HUES64 (cell line): ENCODE measurements around the gene RASIP1. TPM values are rescaled to one million over a fixed set of nuclear protein-coding genes. Genes with fewer than 3 reads are reported as not detected.
"Not testable (repeated sequence)": the region's sequence is repeated elsewhere in the genome, so short reads cannot be mapped to it uniquely, and the experiment has no call there.

Experiments used
- H3K27ac ChIP-seq: 2 replicates; pipeline ENCODE4 v1.7.0; 2013; ENCODE audit warnings: low read depth, low read length, inconsistent platforms
- H3K27me3 ChIP-seq: 2 replicates; pipeline ENCODE4 v1.6.1; 2013; ENCODE audit warnings: mild to moderate bottlenecking, low read length; ENCODE audit not compliant: insufficient read depth
- H3K36me3 ChIP-seq: 2 replicates; pipeline ENCODE4 v1.6.1; 2013; ENCODE audit warnings: mild to moderate bottlenecking, low read length; ENCODE audit not compliant: insufficient read depth
- H3K4me1 ChIP-seq: 2 replicates; pipeline ENCODE4 v1.6.1; 2013; ENCODE audit warnings: mild to moderate bottlenecking, low read length, moderate library complexity; ENCODE audit not compliant: insufficient read depth
- H3K4me3 ChIP-seq: 2 replicates; pipeline ENCODE4 v1.5.1; 2013; ENCODE audit warnings: mild to moderate bottlenecking, low read length, moderate library complexity
- H3K9ac ChIP-seq: 2 replicates; pipeline ENCODE4 v1.6.1; 2013; ENCODE audit warnings: mild to moderate bottlenecking, low read depth, low read length
- H3K9me3 ChIP-seq: 2 replicates; pipeline ENCODE4 v1.6.1; 2013; ENCODE audit warnings: low read depth, low read length; ENCODE audit not compliant: insufficient read depth
- WGBS: fragments of 150-250, 120-280 bp; methylation state at CpG from one replicate; pipeline ENCODE4 v1.1.7; 2013; ENCODE audit warnings: missing lambda C conversion rate; 5-methylcytosine and 5-hydroxymethylcytosine counted together
- polyA plus RNA-seq, 2 experiments: library from polyadenylated mRNA; stranded (reverse); fragments of 50-300 nt; gene quantifications; one replicate each; pipeline ENCODE4 v1.2.3, GENCODE V29; 2013

The RASIP1 gene
- polyA plus RNA-seq (2013, experiment 1 of 2): 0.75 TPM
- polyA plus RNA-seq (2013, experiment 2 of 2): 1.1 TPM

- 76% methylated on average over 27 of the region's 27 CpGs for WGBS
- Histone ChIP-seq H3K27me3 (peaks cover 18% of the 10 kb centered on the region), H3K9me3 (no peaks in the 10 kb centered on the region), H3K4me3 (peak within 1 kb of the TSS; percentile 69), H3K27ac (no peak within 1 kb of the TSS), H3K4me1 (peaks cover 12% of the 10 kb centered on the region; the same call in 1 of the 2 replicates), H3K36me3 (no peaks in the 10 kb centered on the region), H3K9ac (0 out of 2 replicates have a peak within 1 kb of the TSS, but pooled peaks have one; percentile 21)
Measured at GRCh38 chr19:48740164-48740972, at the start of gene RASIP1. Gene RASIP1 (minus strand): TSS chr19:48740610. CDS start chr19:48740282, 328 bp downstream.

- H3K4me3 ChIP-seq, H3K4me1 ChIP-seq, H3K27me3 ChIP-seq, H3K9me3 ChIP-seq, H3K27ac ChIP-seq, H3K9ac ChIP-seq, H3K36me3 ChIP-seq: not testable (repeated sequence)
- 91% methylated on average over 9 of the region's 9 CpGs for WGBS
Measured at GRCh38 chr19:48787331-48787730, 46.9 kb upstream of the RASIP1 start.

- not testable (repeated sequence) for H3K9ac ChIP-seq, H3K4me3 ChIP-seq, H3K4me1 ChIP-seq, H3K27ac ChIP-seq, H3K36me3 ChIP-seq, H3K9me3 ChIP-seq, H3K27me3 ChIP-seq
- 94% methylated on average over 7 of the region's 7 CpGs for WGBS
Measured at GRCh38 chr19:48786422-48786821, 46.0 kb upstream of the RASIP1 start.

GRCh38 chr19:48784527-48784926 lies 44.1 kb upstream of the RASIP1 start:
- no peaks in the 10 kb centered on the region for H3K27me3 ChIP-seq
- no peak overlapping the region for H3K9ac ChIP-seq
- H3K36me3 ChIP-seq: no peaks in the 10 kb centered on the region
- 83% methylated on average over 5 of the region's 5 CpGs for WGBS
- H3K4me1 ChIP-seq: peaks cover 4% of the 10 kb centered on the region
- no peaks in the 10 kb centered on the region for H3K9me3 ChIP-seq
- H3K4me3 ChIP-seq: no peak overlapping the region
- H3K27ac ChIP-seq: no peak overlapping the region

- Histone ChIP-seq H3K27ac (no peak overlapping the region), H3K9me3 (no peaks in the 10 kb centered on the region), H3K9ac (no peak overlapping the region), H3K27me3 (no peaks in the 10 kb centered on the region), H3K4me1 (no peaks in the 10 kb centered on the region), H3K4me3 (no peak overlapping the region), H3K36me3 (no peaks in the 10 kb centered on the region)
- WGBS: 89% methylated on average over 14 of the region's 14 CpGs
Measured at GRCh38 chr19:48780631-48781391, 40.4 kb upstream of the RASIP1 start.

- Histone ChIP-seq H3K27me3 (no peaks in the 10 kb centered on the region), H3K4me3 (no peak overlapping the region), H3K27ac (no peak overlapping the region), H3K4me1 (no peaks in the 10 kb centered on the region), H3K9ac (no peak overlapping the region), H3K36me3 (no peaks in the 10 kb centered on the region), H3K9me3 (no peaks in the 10 kb centered on the region)
- WGBS: 80% methylated on average over 1 of the region's 1 CpG
Measured at GRCh38 chr19:48779636-48780035, 39.2 kb upstream of the RASIP1 start.

- no peaks in the 10 kb centered on the region for H3K4me1 ChIP-seq
- WGBS: 86% methylated on average over 12 of the region's 12 CpGs
- no peak overlapping the region for H3K9ac ChIP-seq
- no peak overlapping the region for H3K4me3 ChIP-seq
- no peaks in the 10 kb centered on the region for H3K9me3 ChIP-seq
- H3K27ac ChIP-seq: no peak overlapping the region
- H3K27me3 ChIP-seq: no peaks in the 10 kb centered on the region
- no peaks in the 10 kb centered on the region for H3K36me3 ChIP-seq
Measured at GRCh38 chr19:48777720-48778119, 37.3 kb upstream of the RASIP1 start.

GRCh38 chr19:48777139-48777538 lies 36.7 kb upstream of the RASIP1 start:
- Histone ChIP-seq H3K27ac (no peak overlapping the region), H3K36me3 (no peaks in the 10 kb centered on the region), H3K9ac (no peak overlapping the region), H3K9me3 (no peaks in the 10 kb centered on the region), H3K4me3 (no peak overlapping the region), H3K27me3 (no peaks in the 10 kb centered on the region), H3K4me1 (no peaks in the 10 kb centered on the region)
- WGBS: 93% methylated on average over 5 of the region's 5 CpGs

GRCh38 chr19:48772503-48772953 lies 32.1 kb upstream of the RASIP1 start:
- Histone ChIP-seq H3K9ac (no peak overlapping the region), H3K9me3 (no peaks in the 10 kb centered on the region), H3K27ac (no peak overlapping the region), H3K27me3 (no peaks in the 10 kb centered on the region), H3K4me3 (no peak overlapping the region), H3K36me3 (no peaks in the 10 kb centered on the region), H3K4me1 (no peaks in the 10 kb centered on the region)
- 93% methylated on average over 13 of the region's 13 CpGs for WGBS

GRCh38 chr19:48770734-48771472 lies 30.5 kb upstream of the RASIP1 start:
- Histone ChIP-seq H3K27me3 (no peaks in the 10 kb centered on the region), H3K9me3 (no peaks in the 10 kb centered on the region), H3K4me1 (no peaks in the 10 kb centered on the region), H3K4me3 (no peak overlapping the region), H3K36me3 (no peaks in the 10 kb centered on the region), H3K27ac (no peak overlapping the region), H3K9ac (no peak overlapping the region)
- 94% methylated on average over 18 of the region's 20 CpGs for WGBS

GRCh38 chr19:48770266-48770665 lies 29.9 kb upstream of the RASIP1 start:
- Histone ChIP-seq H3K36me3 (no peaks in the 10 kb centered on the region), H3K4me1 (no peaks in the 10 kb centered on the region), H3K9me3 (no peaks in the 10 kb centered on the region), H3K27me3 (no peaks in the 10 kb centered on the region), H3K4me3 (no peak overlapping the region), H3K27ac (no peak overlapping the region), H3K9ac (no peak overlapping the region)
- 81% methylated on average over 7 of the region's 7 CpGs for WGBS
